ENCODE data around the gene TMEM132E.

DNA sequence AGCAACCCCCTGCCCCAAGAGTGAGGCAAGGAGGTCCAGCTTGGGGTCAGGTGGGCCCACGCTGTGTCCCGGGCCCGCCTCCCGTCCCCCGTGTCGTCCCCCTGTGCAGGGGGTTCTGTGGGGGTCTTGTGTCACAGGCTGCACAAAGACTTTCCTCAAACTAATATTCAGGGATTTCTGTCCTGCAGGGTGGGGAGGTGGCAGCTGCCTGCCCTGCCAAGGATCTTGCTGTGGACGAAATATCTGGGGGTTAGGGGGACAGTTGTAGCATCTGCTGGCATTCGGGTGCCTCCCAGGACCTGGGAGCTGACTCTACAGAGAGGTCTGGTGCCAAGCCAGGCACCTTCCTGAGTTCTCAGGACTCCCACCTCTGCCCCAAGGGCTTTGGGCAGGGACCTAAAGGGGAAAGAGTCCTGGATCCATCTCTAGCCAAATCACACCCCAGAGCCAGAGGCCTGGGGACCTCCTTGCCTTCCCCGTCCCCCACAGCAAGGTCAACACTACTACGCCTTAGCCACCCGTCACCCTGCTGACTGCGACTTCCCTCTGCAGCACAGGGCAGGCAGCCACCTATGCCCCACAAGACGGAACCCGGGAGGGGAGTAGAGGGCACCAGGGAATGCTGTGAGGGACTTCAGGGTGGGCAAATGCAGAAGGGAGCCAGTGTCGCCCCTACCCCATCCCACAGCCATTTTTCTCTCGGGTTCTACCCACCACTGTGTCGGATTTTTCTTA is 59.3 kb downstream of the TMEM132E start:
- TF ChIP-seq CTCF (IDR thresholded peaks at IDR 0.05) (peak in 1 of 3 donors; percentile 1), POLR2AphosphoS5 (IDR thresholded peaks at IDR 0.05) (no peak)

Data from breast epithelium (tissue), 3 donors.